HCT116 (cell line): ENCODE measurements around the gene PRDM8. TPM values are rescaled to one million over a fixed set of nuclear protein-coding genes. Genes with fewer than 3 reads are reported as not detected.

Experiments used
- ATAC-seq: fragments of 200-7000 bp; cut with Tn5 transposase; 2 replicates; pipeline ENCODE4 v1.9.1; 2020; ENCODE audit warnings: mild to moderate bottlenecking, moderate library complexity
- BruUV-seq: library from RNA; stranded (reverse); fragments of 400-500 nt; replicated peaks from 2 replicates; lab custom pipeline; 2021; lab: Mats Ljungman, UMichigan
- CTCF ChIA-PET: fragments of 300-600 bp; sonication (Branson Sonifier 250); formaldehyde crosslinking; loops from one replicate; lab custom pipeline; 2021; ENCODE audit warnings: antibody characterized with exemption; lab: Charles Lee
- POLR2A ChIA-PET: fragments of 300-600, 350-600 bp; sonication (Branson Sonifier 250); formaldehyde crosslinking; loops from one replicate; lab custom pipeline; 2021; ENCODE audit warnings: antibody characterized with exemption; lab: Charles Lee
- RAD21 ChIA-PET, 2 experiments: fragments of 300-600 bp; sonication (Branson Sonifier 250); formaldehyde crosslinking; loops; one replicate each; lab custom pipeline; 2023; ENCODE audit warnings: low total read pairs in 2 of 2; ENCODE audit not compliant: uncharacterized antibody in 2 of 2, unreplicated experiment in 2 of 2, low non-redundant PET in 1 of 2; lab: Charles Lee
- DNase-seq: peaks from one replicate; pipeline ENCODE4 v3.0.0-alpha.2; 2010; ENCODE audit warnings: low read depth, low spot score
- H2AFZ ChIP-seq: fragments of 200-600 bp; shearing (Covaris generic), sonication (generic); 2 replicates; pipeline ENCODE4 v1.6.1; 2017; ENCODE audit warnings: low read depth, mixed run types, mixed read lengths, antibody characterized with exemption, low read length; ENCODE audit not compliant: poor library complexity, severe bottlenecking
- H3K27ac ChIP-seq: 2 replicates; pipeline ENCODE4 v1.5.1; 2012; ENCODE audit warnings: low read depth, low read length
- H3K27me3 ChIP-seq: fragments of 200-600 bp; sonication (generic); 2 replicates; pipeline ENCODE4 v1.6.1; 2016; ENCODE audit warnings: mixed run types, low read length, mixed read lengths; ENCODE audit not compliant: insufficient read depth
- H3K36me3 ChIP-seq, 2 experiments: fragments of 200-500 bp in 1 of 2; fragments of 200-600 bp in 1 of 2; sonication (Bioruptor generic) in 1 of 2; sonication (generic) in 1 of 2; 2 replicates each; pipeline versions ENCODE4 v1.5.1 to v1.6.1; 2014 to 2016; ENCODE audit warnings: low read length in 2 of 2, inconsistent platforms in 1 of 2, mixed read lengths in 1 of 2, mixed run types in 1 of 2; ENCODE audit not compliant: insufficient read depth in 2 of 2, control insufficient read depth in 1 of 2
- H3K4me1 ChIP-seq, 2 experiments: fragments of 200-600 bp in 1 of 2; sonication (generic) in 1 of 2; 2 replicates each; pipeline versions ENCODE4 v1.5.1 to v1.6.1; 2012 to 2017; ENCODE audit warnings: low read length in 2 of 2, inconsistent platforms in 1 of 2, mild to moderate bottlenecking in 1 of 2, mixed read lengths in 1 of 2, mixed run types in 1 of 2, moderate library complexity in 1 of 2; ENCODE audit not compliant: insufficient read depth in 2 of 2, control insufficient read depth in 1 of 2
- H3K4me2 ChIP-seq: fragments of 200-600 bp; sonication (generic); 2 replicates; pipeline ENCODE4 v1.6.1; 2017; ENCODE audit warnings: mixed run types, low read length, mixed read lengths
- H3K4me3 ChIP-seq, 2 experiments: fragments of 200-600 bp in 1 of 2; sonication (generic) in 1 of 2; replicated peaks in 1 of 2; 2 replicates each; pipeline ENCODE4 v1.5.1; 2011 to 2016; ENCODE audit warnings: low read length in 2 of 2, control low read depth in 1 of 2, low read depth in 1 of 2, mild to moderate bottlenecking in 1 of 2, mixed read lengths in 1 of 2, mixed run types in 1 of 2
- H3K79me2 ChIP-seq: fragments of 200-600 bp; sonication (generic); 2 replicates; pipeline ENCODE4 v1.6.1; 2017; ENCODE audit warnings: mild to moderate bottlenecking, mixed run types, low read length, moderate library complexity, mixed read lengths; ENCODE audit not compliant: insufficient read depth
- H3K9ac ChIP-seq: fragments of 200-600 bp; sonication (generic); 2 replicates; pipeline ENCODE4 v1.6.1; 2016; ENCODE audit warnings: low read length, mixed read lengths
- H3K9me2 ChIP-seq: fragments of 200-600 bp; sonication (generic), shearing (Covaris generic); 2 replicates; pipeline ENCODE4 v1.6.1; 2017; ENCODE audit warnings: mixed run types, mild to moderate bottlenecking, moderate library complexity; ENCODE audit not compliant: insufficient read depth
- H3K9me3 ChIP-seq, 2 experiments: fragments of 200-500 bp in 1 of 2; fragments of 200-600 bp in 1 of 2; sonication (Bioruptor generic) in 1 of 2; sonication (generic) in 1 of 2; 2 replicates each; pipeline ENCODE4 v1.6.1; 2014 to 2017; ENCODE audit warnings: low read length in 2 of 2, mixed read lengths in 2 of 2, inconsistent platforms in 1 of 2, low read depth in 1 of 2, mild to moderate bottlenecking in 1 of 2, mixed run types in 1 of 2, moderate library complexity in 1 of 2; ENCODE audit not compliant: control insufficient read depth in 1 of 2, insufficient read depth in 1 of 2
- H4K20me1 ChIP-seq: fragments of 200-600 bp; sonication (generic), shearing (Covaris generic); 2 replicates; pipeline ENCODE4 v1.6.1; 2017; ENCODE audit warnings: mixed run types, mild to moderate bottlenecking, moderate library complexity; ENCODE audit not compliant: insufficient read depth
- CBX3 ChIP-seq: IDR thresholded peaks from 2 replicates; pipeline ENCODE4 v1.6.1; 2012; ENCODE audit warnings: low read depth
- EGR1 ChIP-seq: IDR thresholded peaks from 2 replicates; pipeline ENCODE4 v1.6.1; 2012; ENCODE audit warnings: low read depth
- FOSL1 ChIP-seq: IDR thresholded peaks from 2 replicates; pipeline ENCODE4 v1.6.1; 2012; ENCODE audit warnings: low read depth
- POLR2A ChIP-seq: IDR thresholded peaks from 2 replicates; pipeline ENCODE4 v1.7.0; 2011; ENCODE audit warnings: borderline replicate concordance; ENCODE audit not compliant: insufficient read depth, insufficient read length; ENCODE audit errors: extremely low read depth
- POLR2AphosphoS5 ChIP-seq: IDR thresholded peaks from 2 replicates; pipeline ENCODE4 v1.6.1; 2011; ENCODE audit warnings: mild to moderate bottlenecking, low read depth, low read length, moderate library complexity
- RAD21 ChIP-seq: IDR thresholded peaks from 2 replicates; pipeline ENCODE4 v1.6.1; 2012; ENCODE audit warnings: low read depth, mild to moderate bottlenecking
- SIN3A ChIP-seq: IDR thresholded peaks from 2 replicates; pipeline ENCODE4 v1.6.1; 2012; ENCODE audit warnings: low read depth
- SP1 ChIP-seq: IDR thresholded peaks from 2 replicates; pipeline ENCODE4 v1.6.1; 2012; ENCODE audit warnings: low read depth
- SRF ChIP-seq: IDR thresholded peaks from 2 replicates; pipeline ENCODE4 v1.6.1; 2012; ENCODE audit warnings: low read depth
- TCF7L2 ChIP-seq: IDR thresholded peaks from 2 replicates; pipeline ENCODE4 v1.7.0; 2011; ENCODE audit warnings: borderline replicate concordance, inconsistent platforms; ENCODE audit not compliant: insufficient read depth, insufficient read length; ENCODE audit errors: extremely low read depth
- ZNF274 ChIP-seq: fragments of 200-500 bp; sonication (Bioruptor generic); IDR thresholded peaks from 2 replicates; pipeline ENCODE4 v1.6.1; 2014; ENCODE audit warnings: mild to moderate bottlenecking, low read depth, low read length, inconsistent platforms
- intact Hi-C: fragments of 100-400 bp; cut with micrococcal nuclease; formaldehyde crosslinking; loops from 2 replicates; pipeline ENCODE4 v1.10.0; 2022
- total RNA-seq: library from RNA; stranded (reverse); gene quantifications from one replicate; pipeline ENCODE4 v1.2.1, GENCODE V29; 2021; ENCODE audit not compliant: unreplicated experiment
- TF ChIP-seq, protein P1 (sequence below): IDR thresholded peaks from 2 replicates; pipeline ENCODE4 v1.6.1; 2012; ENCODE audit warnings: low read depth
- TF ChIP-seq, protein P2 (sequence below): IDR thresholded peaks from 2 replicates; pipeline ENCODE4 v1.6.1; 2012
- TF ChIP-seq, protein P3 (sequence below): IDR thresholded peaks from 2 replicates; pipeline ENCODE4 v1.6.1; 2012

The PRDM8 gene
- total RNA-seq, 1 experiment from 2014 or later, result 1.4 TPM

DNA sequence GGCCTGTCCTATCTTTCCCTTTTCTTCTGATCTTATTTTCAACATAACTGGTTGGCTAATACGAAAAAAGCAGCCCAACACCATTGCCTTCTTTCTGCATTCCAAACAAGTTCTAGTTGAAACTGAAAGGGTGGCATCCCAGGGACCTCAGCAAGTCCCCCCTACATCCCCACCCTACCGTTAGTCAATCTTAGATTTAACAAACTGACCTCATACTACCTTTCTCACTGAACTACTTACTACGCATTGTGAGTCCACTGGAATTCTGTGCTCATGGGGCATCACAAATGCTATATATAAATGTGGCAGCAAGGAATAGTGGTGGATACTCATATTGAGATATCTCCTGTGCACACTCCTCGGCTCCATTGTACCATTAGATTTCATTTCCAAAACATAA lies 36.1 kb downstream of the PRDM8 start:
- RAD21 ChIA-PET, result no interaction called here
- no peak for TF ChIP-seq CBX3
- no peak for TF ChIP-seq FOSL1
- TF ChIP-seq, protein P1, sequence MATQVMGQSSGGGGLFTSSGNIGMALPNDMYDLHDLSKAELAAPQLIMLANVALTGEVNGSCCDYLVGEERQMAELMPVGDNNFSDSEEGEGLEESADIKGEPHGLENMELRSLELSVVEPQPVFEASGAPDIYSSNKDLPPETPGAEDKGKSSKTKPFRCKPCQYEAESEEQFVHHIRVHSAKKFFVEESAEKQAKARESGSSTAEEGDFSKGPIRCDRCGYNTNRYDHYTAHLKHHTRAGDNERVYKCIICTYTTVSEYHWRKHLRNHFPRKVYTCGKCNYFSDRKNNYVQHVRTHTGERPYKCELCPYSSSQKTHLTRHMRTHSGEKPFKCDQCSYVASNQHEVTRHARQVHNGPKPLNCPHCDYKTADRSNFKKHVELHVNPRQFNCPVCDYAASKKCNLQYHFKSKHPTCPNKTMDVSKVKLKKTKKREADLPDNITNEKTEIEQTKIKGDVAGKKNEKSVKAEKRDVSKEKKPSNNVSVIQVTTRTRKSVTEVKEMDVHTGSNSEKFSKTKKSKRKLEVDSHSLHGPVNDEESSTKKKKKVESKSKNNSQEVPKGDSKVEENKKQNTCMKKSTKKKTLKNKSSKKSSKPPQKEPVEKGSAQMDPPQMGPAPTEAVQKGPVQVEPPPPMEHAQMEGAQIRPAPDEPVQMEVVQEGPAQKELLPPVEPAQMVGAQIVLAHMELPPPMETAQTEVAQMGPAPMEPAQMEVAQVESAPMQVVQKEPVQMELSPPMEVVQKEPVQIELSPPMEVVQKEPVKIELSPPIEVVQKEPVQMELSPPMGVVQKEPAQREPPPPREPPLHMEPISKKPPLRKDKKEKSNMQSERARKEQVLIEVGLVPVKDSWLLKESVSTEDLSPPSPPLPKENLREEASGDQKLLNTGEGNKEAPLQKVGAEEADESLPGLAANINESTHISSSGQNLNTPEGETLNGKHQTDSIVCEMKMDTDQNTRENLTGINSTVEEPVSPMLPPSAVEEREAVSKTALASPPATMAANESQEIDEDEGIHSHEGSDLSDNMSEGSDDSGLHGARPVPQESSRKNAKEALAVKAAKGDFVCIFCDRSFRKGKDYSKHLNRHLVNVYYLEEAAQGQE, result no peak
- no peak for TF ChIP-seq ZNF274
- no peak for TF ChIP-seq POLR2AphosphoS5
- TF ChIP-seq, protein P2, sequence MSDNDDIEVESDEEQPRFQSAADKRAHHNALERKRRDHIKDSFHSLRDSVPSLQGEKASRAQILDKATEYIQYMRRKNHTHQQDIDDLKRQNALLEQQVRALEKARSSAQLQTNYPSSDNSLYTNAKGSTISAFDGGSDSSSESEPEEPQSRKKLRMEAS, result no peak
- TF ChIP-seq EGR1, result no peak
- no peak for TF ChIP-seq SP1
- no peak for TF ChIP-seq SIN3A
- no peak for TF ChIP-seq RAD21
- TF ChIP-seq, protein P3, sequence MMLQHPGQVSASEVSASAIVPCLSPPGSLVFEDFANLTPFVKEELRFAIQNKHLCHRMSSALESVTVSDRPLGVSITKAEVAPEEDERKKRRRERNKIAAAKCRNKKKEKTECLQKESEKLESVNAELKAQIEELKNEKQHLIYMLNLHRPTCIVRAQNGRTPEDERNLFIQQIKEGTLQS, result no peak
- no peak for TF ChIP-seq POLR2A
- TF ChIP-seq SRF, result no peak
- no peak for TF ChIP-seq TCF7L2
- ATAC-seq (no peak), DNase-seq (no peak)
- no peaks in the 10 kb centered on the region for H3K79me2 ChIP-seq
- no peaks in the 10 kb centered on the region for H3K36me3 ChIP-seq
- no peak overlapping the region for H3K4me3 ChIP-seq
- H3K27me3 ChIP-seq, result peaks cover 79% of the 10 kb centered on the region
- H3K9me2 ChIP-seq, result no peaks in the 10 kb centered on the region
- no peak overlapping the region for H2AFZ ChIP-seq
- no peaks in the 10 kb centered on the region for H4K20me1 ChIP-seq
- no peak overlapping the region for H3K9ac ChIP-seq
- intact Hi-C loops, result no loop called here
- POLR2A ChIA-PET, result no interaction called here
- H3K27ac ChIP-seq, result no peak overlapping the region
- H3K4me1 ChIP-seq, result no peaks in the 10 kb centered on the region
- no peaks in the 10 kb centered on the region for H3K9me3 ChIP-seq
- no TSS peak for BruUV-seq
- H3K4me2 ChIP-seq, result no peak overlapping the region
- CTCF ChIA-PET, result no interaction called here
